Stimulated activated naive CD8-positive, alpha-beta T cell treated with anti-CD3 and anti-CD28 coated beads, Interleukin-15, Interleukin-2, amounts not matched to agents 100 ng/mL and 50 ng/mL, for 24 hours (primary cell): ENCODE results near the gene MUC22.
"Not testable (repeated sequence)": the region's sequence is repeated elsewhere in the genome, so short reads cannot be mapped to it uniquely, and the experiment has no call there.

Experiments used
- H3K27ac Mint-ChIP-seq: one replicate; pipeline ENCODE4 v1.8.0; 2021; ENCODE audit warnings: mild to moderate bottlenecking, mixed read lengths
- H3K27me3 Mint-ChIP-seq: one replicate; pipeline ENCODE4 v1.8.0; 2021; ENCODE audit warnings: mixed read lengths
- H3K36me3 Mint-ChIP-seq: one replicate; pipeline ENCODE4 v1.8.0; 2021; ENCODE audit warnings: low read depth, mixed read lengths
- H3K4me1 Mint-ChIP-seq: one replicate; pipeline ENCODE4 v1.8.0; 2021; ENCODE audit warnings: low read depth, mixed read lengths
- H3K4me3 Mint-ChIP-seq: one replicate; pipeline ENCODE4 v1.8.0; 2021; ENCODE audit warnings: mild to moderate bottlenecking, mixed read lengths
- H3K9me3 Mint-ChIP-seq: one replicate; pipeline ENCODE4 v1.8.0; 2021; ENCODE audit warnings: mixed read lengths

MUC22 gene

DNA sequence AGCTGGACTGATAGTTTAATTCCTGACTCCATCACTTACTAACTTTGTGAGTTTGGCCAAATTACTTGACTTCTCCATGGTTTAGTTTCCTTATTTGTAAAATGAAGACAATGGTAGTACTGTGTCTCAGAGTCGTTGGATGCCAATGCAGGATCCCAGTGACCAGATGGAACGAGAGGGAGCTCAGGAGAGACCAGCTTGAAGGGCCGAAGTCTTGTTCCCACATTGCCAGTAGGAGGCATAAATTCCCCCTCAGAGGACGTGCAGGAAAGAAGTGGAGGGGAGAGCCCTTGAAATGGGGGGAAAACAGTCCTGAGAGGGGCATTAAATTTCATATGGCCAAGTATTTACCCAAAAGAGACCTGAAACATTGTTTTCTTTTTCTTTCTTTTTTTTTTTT lies 2.1 kb upstream of the MUC22 start:
- Mint-ChIP-seq H3K4me1 (peaks cover 30% of the 10 kb centered on the region), H3K27me3 (peaks cover 28% of the 10 kb centered on the region), H3K36me3 (no peaks in the 10 kb centered on the region), H3K27ac (no peak overlapping the region), H3K4me3 (no peak overlapping the region), H3K9me3 (no peaks in the 10 kb centered on the region)

DNA sequence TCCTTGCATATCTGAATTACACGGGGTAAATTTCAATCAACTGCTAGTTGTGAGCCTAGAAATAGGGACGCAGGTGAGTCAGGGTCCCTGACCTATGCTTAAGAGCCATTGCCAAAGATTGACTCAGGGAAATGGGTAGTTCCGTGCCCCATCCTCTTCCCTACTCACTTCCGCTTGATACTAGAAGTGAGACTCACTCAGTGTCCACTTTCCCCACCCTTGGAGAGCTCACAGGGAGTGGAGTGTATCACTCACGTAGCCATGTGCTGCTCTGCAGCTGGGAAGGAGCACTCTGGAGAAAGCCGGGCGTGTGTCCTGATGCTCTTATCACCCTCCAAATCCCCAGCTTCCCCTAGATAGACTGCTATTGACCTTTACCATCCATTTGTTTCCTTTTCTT lies 543 bp upstream of the MUC22 start:
- Mint-ChIP-seq H3K9me3 (peaks cover 3% of the 10 kb centered on the region), H3K36me3 (no peaks in the 10 kb centered on the region), H3K27ac (no peak overlapping the region), H3K4me3 (no peak overlapping the region), H3K27me3 (peaks cover 34% of the 10 kb centered on the region), H3K4me1 (peaks cover 23% of the 10 kb centered on the region)

DNA sequence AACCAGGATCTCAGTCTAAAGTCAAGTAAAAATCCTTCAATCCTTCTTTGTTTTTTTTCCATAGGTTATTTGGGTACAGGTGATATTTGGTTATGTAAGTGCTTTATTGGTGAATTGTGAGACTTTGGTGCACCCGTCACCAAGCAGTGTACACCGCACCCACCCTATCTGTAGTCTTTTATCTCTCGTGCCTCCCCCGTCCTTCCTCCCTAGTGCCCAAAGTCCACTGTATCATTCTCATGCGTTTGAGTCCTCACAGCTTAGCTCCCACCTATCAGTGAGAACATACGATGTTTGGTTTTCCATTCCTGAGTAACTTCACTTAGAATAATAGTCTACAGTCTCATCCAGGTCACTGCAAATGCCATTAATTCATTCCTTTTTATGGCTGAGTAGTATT lies 879 bp downstream of the MUC22 start:
- Mint-ChIP-seq H3K9me3 (peaks cover 5% of the 10 kb centered on the region), H3K27ac (no peak overlapping the region), H3K4me3 (no peak overlapping the region), H3K27me3 (peaks cover 36% of the 10 kb centered on the region), H3K4me1 (peaks cover 21% of the 10 kb centered on the region), H3K36me3 (no peaks in the 10 kb centered on the region)

DNA sequence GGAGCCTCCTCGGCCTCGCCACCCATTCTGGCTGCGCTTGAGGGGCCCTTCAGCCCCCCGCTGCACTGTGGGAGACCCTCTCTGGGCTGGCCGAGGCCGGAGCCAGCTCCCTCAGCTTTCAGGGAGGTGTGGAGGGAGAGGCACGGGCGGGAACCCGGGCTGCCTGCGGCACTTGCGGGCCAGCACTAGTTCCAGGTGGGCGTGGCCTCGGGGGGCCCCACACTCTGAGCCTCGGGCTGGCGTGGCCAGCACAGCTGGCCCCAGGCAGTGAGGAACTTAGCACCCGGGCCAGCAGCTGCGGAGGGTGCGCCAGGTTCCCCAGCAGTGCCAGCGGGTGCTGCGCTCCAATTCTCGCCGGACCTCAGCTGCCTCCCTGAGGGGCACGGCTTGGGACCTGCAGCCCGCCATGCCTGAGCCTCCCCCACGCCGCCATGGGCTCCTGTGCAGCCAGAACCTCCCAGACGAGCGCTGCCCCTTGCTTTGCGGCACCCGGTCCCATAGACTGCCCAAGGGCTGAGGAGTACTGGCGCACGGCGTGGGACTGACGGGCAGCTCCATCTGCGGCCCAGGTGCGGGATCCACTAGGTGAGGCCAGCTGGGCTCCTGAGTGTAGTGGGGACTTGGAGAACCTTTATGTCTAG lies 6.5 kb downstream of the MUC22 start:
- no peaks in the 10 kb centered on the region for H3K36me3 Mint-ChIP-seq
- H3K9me3 Mint-ChIP-seq = peaks cover 5% of the 10 kb centered on the region
- H3K4me1 Mint-ChIP-seq = no peaks in the 10 kb centered on the region
- H3K27ac Mint-ChIP-seq = no peak overlapping the region
- H3K27me3 Mint-ChIP-seq = peaks cover 37% of the 10 kb centered on the region
- no peak overlapping the region for H3K4me3 Mint-ChIP-seq

DNA sequence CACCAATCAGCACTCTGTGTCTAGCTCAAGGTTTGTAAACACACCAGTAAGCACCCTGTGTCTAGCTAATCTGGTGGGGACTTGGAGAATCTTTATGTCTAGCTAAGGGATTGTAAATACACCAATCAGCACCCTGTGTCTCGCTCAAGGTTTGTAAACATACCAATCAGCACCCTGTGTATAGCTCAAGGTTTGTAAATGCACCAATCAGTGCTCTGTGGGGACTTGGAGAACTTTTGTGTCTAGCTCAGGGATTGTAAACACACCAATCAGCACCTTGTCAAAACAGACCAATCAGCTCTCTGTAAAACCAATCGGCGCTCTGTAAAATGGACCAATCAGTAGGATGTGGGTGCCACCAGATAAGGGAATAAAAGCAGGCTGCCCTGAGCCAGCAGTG lies 7.2 kb downstream of the MUC22 start:
- H3K4me3 Mint-ChIP-seq, H3K4me1 Mint-ChIP-seq, H3K9me3 Mint-ChIP-seq, H3K36me3 Mint-ChIP-seq, H3K27ac Mint-ChIP-seq: not testable (repeated sequence)
- peaks cover 34% of the 10 kb centered on the region for H3K27me3 Mint-ChIP-seq

DNA sequence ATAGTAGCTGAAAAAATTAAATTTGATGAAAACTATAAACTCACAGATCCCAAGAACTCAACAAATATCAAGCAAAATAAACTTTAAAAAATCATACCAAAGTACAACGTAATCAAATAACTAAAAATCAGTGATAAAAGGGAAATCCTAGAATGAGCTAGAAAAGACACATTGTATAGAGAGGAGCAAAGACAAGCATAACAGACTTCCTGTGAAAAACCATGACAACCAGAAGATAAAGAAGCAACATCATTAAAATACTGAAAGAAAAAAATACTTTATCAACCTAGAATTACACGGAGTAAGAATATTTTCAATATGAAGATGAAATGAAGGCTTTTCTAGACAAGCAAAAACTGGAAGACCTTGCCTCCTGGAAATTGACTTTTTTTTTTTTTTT lies 9.8 kb downstream of the MUC22 start:
- H3K27ac Mint-ChIP-seq = no peak overlapping the region
- H3K4me3 Mint-ChIP-seq = no peak overlapping the region
- H3K9me3 Mint-ChIP-seq = no peaks in the 10 kb centered on the region
- no peaks in the 10 kb centered on the region for H3K4me1 Mint-ChIP-seq
- peaks cover 25% of the 10 kb centered on the region for H3K27me3 Mint-ChIP-seq
- no peaks in the 10 kb centered on the region for H3K36me3 Mint-ChIP-seq

DNA sequence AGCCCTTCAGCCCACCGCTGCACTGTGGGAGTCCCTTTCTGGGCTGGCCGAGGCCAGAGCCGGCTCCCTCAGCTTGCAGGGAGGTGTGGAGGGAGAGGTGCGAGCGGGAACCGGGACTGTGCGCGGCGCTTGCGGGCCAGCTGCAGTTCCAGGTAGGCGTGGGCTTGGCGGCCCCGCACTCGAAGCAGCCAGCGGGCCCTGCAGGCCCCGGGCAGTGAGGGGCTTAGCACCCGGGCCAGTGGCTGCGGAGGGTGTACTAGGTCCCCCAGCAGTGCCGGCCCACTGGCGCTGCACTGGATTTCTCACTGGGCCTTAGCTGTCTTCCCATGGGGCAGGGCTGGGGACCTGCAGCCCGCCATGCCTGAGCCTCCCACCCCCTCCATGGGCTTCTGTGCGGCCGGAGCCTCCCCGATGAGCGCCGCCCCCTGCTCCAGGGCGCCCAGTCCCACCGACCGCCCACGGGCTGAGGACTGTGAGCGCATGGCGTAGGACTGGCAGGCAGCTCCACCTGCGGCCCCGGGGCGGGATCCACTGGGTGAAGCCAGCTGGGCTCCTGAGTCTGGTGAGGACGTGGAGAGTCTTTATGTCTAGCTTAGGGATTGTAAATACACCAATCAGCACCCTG lies 10.5 kb downstream of the MUC22 start:
- H3K4me3 Mint-ChIP-seq, H3K27ac Mint-ChIP-seq, H3K4me1 Mint-ChIP-seq, H3K36me3 Mint-ChIP-seq, H3K9me3 Mint-ChIP-seq: not testable (repeated sequence)
- peaks cover 29% of the 10 kb centered on the region for H3K27me3 Mint-ChIP-seq

DNA sequence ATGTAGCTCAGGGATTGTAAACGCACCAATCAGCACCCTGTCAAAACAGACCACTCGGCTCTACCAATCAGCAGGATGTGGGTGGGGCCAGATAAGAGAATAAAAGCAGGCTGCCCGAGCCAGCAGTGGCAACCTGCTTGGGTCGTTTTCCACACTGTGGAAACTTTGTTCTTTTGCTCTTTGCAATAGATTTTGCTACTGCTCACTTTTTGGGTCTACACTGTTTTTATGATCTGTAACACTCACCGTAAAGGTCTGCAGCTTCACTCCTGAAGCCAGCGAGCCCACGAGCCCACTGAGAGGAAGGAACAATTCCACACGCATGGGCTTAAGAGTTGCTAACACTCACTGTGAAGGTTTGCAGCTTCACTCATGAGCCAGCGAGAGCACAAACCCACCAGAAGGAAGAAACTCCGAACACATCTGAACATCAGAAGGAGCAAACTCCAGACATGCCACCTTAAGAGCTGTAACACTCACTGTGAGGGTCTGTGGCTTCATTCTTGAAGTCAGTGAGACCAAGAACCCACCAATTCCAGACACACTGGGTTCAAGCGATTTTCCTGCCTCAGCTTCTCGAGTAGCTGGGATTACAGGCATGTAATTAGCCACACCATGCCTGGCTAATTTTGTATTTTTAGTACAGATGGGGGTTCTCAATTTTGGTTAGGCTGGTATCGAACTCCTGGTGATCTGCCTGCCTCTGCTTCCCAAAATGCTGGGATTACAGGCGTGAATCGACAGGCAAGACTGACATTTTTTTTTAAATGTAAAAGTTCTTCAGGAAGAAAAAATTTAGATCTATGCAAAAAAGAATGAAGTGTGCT lies 11.6 kb downstream of the MUC22 start:
- not testable (repeated sequence) for H3K9me3 Mint-ChIP-seq, H3K4me1 Mint-ChIP-seq, H3K4me3 Mint-ChIP-seq, H3K27ac Mint-ChIP-seq, H3K36me3 Mint-ChIP-seq
- H3K27me3 Mint-ChIP-seq = peaks cover 25% of the 10 kb centered on the region

DNA sequence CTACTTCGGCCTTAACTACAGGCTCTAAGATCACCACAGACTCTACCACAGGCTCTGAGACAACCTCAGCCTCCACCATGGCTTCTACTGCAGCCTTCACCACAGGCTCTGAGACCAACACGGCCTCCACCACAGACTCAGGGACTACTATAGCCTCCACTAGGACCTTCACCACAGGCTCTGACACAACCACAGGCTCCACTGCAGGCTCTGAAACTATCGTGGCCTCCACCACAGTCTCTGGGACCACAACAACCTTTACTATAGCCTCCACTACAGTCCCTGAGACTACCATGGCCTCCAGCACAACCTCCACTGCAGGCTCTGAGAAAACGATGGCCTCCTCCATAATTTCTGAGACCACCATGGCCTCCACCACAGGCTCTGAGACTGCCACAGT lies 15.3 kb downstream of the MUC22 start:
- Mint-ChIP-seq H3K36me3 (no peaks in the 10 kb centered on the region), H3K4me3 (no peak overlapping the region), H3K27me3 (peaks cover 20% of the 10 kb centered on the region), H3K9me3 (no peaks in the 10 kb centered on the region), H3K4me1 (peaks cover 2% of the 10 kb centered on the region), H3K27ac (no peak overlapping the region)

DNA sequence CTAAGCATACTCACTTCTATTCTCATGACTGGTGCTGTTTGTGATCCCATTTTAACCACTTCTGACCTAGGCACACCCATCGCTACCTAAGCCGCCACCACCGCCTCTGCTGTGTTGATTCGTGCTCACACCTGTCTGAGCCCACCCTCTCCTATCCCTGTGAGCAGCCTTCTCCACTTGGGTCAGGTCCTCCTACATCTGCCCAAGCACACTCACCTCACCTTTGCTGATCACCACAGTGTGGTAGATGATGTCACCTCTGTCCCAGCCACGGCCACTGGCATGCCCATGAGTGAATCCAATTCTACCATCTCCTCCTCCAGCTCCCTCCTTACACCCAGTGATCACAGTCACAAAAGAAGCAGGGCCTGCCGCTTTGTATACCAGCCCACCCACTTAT lies 20.8 kb downstream of the MUC22 start:
- H3K36me3 Mint-ChIP-seq = no peaks in the 10 kb centered on the region
- no peak overlapping the region for H3K27ac Mint-ChIP-seq
- H3K27me3 Mint-ChIP-seq = peaks cover 35% of the 10 kb centered on the region
- H3K4me1 Mint-ChIP-seq = peaks cover 10% of the 10 kb centered on the region
- H3K4me3 Mint-ChIP-seq = no peak overlapping the region
- H3K9me3 Mint-ChIP-seq = no peaks in the 10 kb centered on the region

DNA sequence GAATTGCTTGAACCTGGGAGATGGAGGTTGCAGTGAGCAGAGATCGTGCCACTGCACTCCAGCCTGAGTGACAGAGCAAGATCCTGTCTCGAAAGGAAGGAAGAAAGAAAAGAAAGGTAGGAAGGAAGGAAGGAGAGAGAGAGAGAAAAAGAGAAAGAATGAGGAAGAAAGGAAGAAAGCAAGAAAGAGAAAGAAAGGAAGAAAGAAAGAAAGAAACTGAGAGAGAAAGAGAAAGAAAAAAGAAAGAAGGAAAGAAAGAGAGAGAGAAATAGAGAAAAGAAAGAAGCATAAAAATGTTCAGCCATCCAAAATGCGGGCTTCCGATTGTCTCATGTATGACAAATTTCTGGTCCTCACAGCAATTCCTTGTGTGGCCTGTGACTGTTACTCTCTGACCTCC lies 22.8 kb downstream of the MUC22 start:
- Mint-ChIP-seq H3K9me3 (no peaks in the 10 kb centered on the region), H3K27me3 (peaks cover 35% of the 10 kb centered on the region), H3K4me1 (peaks cover 10% of the 10 kb centered on the region), H3K27ac (no peak overlapping the region), H3K36me3 (no peaks in the 10 kb centered on the region), H3K4me3 (no peak overlapping the region)

DNA sequence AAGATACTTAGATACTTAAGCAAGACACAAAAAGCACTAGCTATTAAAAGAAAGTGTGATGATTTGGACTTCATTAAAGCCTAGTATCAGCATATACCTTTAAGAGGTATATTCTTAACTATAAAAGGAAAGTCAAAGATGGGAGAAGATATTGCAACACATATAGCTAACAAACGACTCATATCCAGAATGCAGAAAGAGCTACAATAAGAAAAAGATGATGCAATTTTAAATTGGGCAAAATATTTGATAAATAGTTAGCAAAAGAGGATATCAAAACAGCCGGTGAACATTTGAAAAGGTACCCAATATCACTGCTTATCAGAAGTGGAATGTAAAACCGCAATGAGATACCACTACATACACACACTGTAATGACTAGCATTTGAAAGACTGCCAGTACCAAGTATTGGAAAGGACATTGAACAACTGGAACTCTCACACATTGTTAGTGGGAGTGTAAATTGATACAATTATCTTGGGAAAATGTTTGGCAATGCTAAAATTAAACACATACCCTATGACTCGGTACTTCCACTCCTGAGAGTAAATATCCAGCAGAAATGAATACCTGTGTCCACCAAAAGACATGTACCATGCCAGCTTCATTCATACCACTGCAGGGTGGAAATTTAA lies 25.7 kb downstream of the MUC22 start:
- peaks cover 4% of the 10 kb centered on the region for H3K4me1 Mint-ChIP-seq
- H3K27me3 Mint-ChIP-seq = peaks cover 28% of the 10 kb centered on the region
- H3K36me3 Mint-ChIP-seq = no peaks in the 10 kb centered on the region
- H3K9me3 Mint-ChIP-seq = no peaks in the 10 kb centered on the region
- no peak overlapping the region for H3K4me3 Mint-ChIP-seq
- H3K27ac Mint-ChIP-seq = no peak overlapping the region

DNA sequence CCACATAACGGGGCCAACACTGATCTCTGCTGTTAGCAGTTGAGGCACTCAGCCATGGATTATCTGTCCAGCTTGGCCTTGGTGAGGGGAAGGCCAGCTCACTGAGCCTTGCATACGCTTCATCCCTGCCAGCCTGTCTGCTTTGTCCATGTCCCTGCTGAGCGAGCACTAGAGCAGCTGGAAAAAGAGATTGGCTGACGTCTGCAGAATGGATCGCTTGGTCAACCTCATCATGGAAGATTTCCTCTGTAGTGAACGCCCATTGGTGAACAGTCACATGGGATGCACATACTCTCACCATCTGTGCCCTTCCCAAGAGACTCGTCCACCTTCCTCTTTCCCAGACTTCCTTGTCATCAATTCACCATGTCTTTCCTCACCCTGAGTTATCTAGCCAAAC lies 26.9 kb downstream of the MUC22 start:
- no peak overlapping the region for H3K27ac Mint-ChIP-seq
- H3K27me3 Mint-ChIP-seq = peaks cover 19% of the 10 kb centered on the region
- H3K4me1 Mint-ChIP-seq = no peaks in the 10 kb centered on the region
- no peak overlapping the region for H3K4me3 Mint-ChIP-seq
- no peaks in the 10 kb centered on the region for H3K36me3 Mint-ChIP-seq
- no peaks in the 10 kb centered on the region for H3K9me3 Mint-ChIP-seq

DNA sequence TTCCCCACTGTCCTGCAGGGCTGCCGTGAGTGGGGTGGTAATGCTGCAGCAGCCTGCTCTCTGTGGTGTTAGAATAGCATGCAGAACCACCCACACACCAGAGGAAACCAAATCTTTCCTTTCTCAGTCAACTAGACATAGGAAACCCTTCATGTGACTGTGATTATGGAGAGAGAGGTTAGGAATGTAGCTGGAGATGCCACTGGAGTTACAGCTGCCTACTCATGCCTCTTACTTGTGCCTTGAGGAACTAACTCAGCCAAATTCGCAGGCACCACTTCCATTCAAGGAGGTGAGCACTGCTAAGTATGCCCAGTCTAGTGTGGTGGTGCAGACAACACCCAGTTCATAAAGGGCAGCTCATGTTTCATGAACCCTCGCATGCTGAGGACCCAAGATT lies 27.4 kb downstream of the MUC22 start:
- Mint-ChIP-seq H3K4me3 (no peak overlapping the region), H3K4me1 (no peaks in the 10 kb centered on the region), H3K27ac (no peak overlapping the region), H3K9me3 (no peaks in the 10 kb centered on the region), H3K36me3 (no peaks in the 10 kb centered on the region), H3K27me3 (peaks cover 16% of the 10 kb centered on the region)

DNA sequence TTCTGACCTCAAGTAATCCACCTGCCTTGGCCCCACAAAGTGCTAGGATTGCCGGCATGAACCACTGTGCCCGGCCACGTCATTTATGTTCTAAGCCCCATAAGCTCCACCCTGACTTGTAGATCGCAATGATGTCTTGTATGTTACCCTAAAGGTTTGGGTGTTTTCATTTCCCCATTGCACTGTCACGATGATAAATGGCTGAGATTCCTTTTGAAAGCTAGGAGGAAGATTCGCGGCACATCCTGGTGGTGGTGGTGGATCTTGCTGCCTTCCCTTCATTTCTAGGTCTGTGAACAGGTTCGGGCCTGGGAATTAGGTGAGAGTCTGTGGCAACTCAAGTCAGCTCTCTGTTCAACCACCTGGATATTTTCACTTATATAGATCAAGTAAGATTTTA lies 28.3 kb downstream of the MUC22 start:
- peaks cover 7% of the 10 kb centered on the region for H3K4me1 Mint-ChIP-seq
- no peaks in the 10 kb centered on the region for H3K9me3 Mint-ChIP-seq
- no peaks in the 10 kb centered on the region for H3K36me3 Mint-ChIP-seq
- peaks cover 7% of the 10 kb centered on the region for H3K27me3 Mint-ChIP-seq
- no peak overlapping the region for H3K27ac Mint-ChIP-seq
- no peak overlapping the region for H3K4me3 Mint-ChIP-seq
